ENCODE results near the gene NUTF2.

NUTF2 gene

GRCh38 chr16:67874372-67874771, 27.6 kb downstream of the NUTF2 start:
- TF ChIP-seq ZFX (IDR thresholded peaks at IDR 0.05): no peak
- TF ChIP-seq CTCF (conservative IDR thresholded peaks at IDR 0.05): no peak
- peak overlapping the region; percentile 89; the same call in 1 of the 2 replicates for H3K27ac ChIP-seq

DNA sequence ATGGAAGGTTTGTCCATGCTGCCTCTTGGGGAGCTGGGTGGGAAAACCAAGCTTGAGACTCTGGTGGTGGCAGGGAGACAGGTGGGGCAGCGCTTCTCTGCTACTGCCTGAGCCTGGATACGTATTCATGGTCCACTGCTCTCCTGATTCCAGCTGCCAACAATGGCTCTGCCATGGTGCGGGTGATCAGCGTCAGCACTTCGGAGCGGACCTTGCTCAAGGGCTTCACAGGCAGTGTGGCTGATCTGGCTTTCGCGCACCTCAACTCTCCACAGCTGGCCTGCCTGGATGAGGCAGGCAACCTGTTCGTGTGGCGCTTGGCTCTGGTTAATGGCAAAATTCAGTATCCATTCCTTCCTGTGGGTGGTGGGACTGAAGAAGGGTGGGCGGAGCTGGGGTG, 30.3 kb downstream of the NUTF2 start:
- TF ChIP-seq ZFX (IDR thresholded peaks at IDR 0.05) (no peak), CTCF (conservative IDR thresholded peaks at IDR 0.05) (no peak)
- H3K27ac ChIP-seq: no peak overlapping the region

GRCh38 chr16:67878232-67878631, 31.5 kb downstream of the NUTF2 start:
- TF ChIP-seq CTCF (conservative IDR thresholded peaks at IDR 0.05) (no peak), ZFX (IDR thresholded peaks at IDR 0.05) (no peak)

GRCh38 chr16:67878846-67879245, 32.1 kb downstream of the NUTF2 start:
- TF ChIP-seq ZFX (IDR thresholded peaks at IDR 0.05) (no peak), CTCF (conservative IDR thresholded peaks at IDR 0.05) (no peak)
- H3K27ac ChIP-seq: no peak overlapping the region

More at GRCh38 chr16:67878232-67878631, 31.5 kb downstream of the NUTF2 start:
- no peak overlapping the region for H3K27ac ChIP-seq

GRCh38 chr16:67879462-67879861, 32.7 kb downstream of the NUTF2 start:
- TF ChIP-seq ZFX (IDR thresholded peaks at IDR 0.05): no peak
- no peak for TF ChIP-seq CTCF (conservative IDR thresholded peaks at IDR 0.05)
- no peak overlapping the region for H3K27ac ChIP-seq

GRCh38 chr16:67879936-67880335, 33.2 kb downstream of the NUTF2 start:
- no peak overlapping the region for H3K27ac ChIP-seq
- no peak for TF ChIP-seq ZFX (IDR thresholded peaks at IDR 0.05)
- no peak for TF ChIP-seq CTCF (conservative IDR thresholded peaks at IDR 0.05)

DNA sequence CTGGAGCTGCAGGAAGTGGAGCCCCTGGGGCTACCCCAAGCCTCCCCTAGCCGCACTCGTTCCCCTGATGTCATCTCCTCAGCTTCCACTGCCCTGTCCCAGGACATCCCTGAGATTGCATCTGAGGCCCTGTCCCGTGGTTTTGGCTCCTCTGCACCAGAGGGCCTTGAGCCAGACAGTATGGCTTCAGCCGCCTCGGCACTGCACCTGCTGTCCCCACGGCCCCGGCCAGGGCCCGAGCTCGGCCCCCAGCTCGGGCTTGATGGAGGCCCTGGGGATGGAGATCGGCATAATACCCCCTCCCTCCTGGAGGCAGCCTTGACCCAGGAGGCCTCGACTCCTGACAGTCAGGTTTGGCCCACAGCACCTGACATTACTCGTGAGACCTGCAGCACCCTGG, 33.9 kb downstream of the NUTF2 start:
- TF ChIP-seq ZFX (IDR thresholded peaks at IDR 0.05): no peak
- no peak for TF ChIP-seq CTCF (conservative IDR thresholded peaks at IDR 0.05)
- H3K27ac ChIP-seq: no peak overlapping the region
